GM21737 (cell line): ENCODE data around the gene MAP3K4.

Experiments
- ATAC-seq: cut with Tn5 transposase; IDR thresholded peaks from one replicate; pipeline ENCODE4 v1.9.1; 2021; ENCODE audit warnings: mild to moderate bottlenecking, moderate library complexity; ENCODE audit not compliant: unreplicated experiment

MAP3K4 gene

DNA sequence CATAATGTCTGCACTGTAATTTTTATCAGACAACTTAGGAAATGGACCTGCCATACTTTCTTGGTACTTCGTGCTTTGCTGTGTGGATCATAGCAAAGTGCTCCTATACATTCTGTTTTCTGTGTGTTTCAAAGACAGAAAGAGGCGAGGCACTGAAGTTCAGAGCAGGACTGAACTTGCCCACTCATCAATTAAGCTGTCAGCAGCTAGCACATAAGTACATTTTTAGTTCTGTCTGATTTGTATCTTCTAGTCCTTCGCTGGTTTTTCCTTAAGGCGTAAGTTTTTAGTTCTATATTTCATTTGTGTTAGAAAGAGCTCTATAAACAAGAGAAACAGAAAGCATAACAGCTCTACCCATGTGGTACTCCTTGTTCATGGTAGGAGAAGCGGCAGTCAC is 42.1 kb downstream of the MAP3K4 start:
- ATAC-seq = no peak

DNA sequence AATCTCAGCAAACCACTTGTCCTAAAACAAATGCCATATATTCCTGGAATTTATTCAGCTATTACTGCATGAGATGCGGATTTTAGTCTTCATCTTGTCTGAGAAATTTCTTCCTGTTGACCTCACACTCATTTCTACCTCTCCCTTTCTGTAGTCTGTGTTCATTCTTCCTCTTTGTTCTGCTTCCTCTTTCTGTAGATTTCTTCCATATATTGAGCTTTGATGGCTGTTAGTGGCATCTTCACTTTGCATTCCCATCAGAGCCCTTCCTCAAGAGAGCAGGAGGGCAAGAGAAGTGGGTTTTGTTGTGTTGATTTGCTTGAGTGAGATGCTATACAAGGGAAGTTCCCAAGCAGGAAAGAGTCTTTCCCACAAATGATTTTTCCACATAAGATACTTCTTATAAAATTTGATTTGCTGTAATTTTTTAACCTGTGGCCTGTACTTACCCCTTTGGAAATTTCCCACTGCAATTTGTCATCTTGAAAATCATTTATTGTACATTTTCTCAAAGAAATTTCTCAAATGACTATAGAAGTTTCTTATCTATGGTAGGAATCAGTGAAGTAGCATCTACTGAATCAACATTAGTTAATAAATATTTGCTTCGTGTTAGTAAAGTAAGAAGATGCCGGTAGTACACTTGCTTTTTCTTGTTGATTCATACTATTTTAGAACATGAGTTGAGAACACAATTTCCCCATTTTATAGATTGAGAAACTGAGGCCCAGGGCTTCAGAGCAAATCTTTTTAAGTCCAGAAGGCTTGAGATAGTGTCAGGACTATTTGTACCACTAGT is 43.8 kb downstream of the MAP3K4 start:
- no peak for ATAC-seq

GRCh38 chr6:161035981-161036263 is 44.4 kb downstream of the MAP3K4 start:
- ATAC-seq = no peak

DNA sequence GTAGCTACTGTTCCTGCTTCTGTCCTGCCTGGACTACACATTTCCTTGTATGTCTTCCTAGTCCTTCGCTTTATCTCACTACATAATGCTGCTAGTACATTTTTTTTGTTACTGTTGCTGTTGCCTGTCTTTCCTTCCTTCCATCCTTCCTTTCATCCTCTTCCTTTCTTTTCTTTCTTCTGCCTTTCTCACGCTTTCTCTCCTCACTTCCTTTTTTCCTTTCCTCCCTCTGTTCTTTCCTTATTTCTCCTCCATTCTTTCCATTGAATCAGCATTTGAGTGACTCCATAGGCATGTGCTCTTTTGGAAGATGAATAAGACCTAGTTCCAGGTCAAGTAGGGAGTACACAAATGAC is 46.3 kb downstream of the MAP3K4 start:
- no peak for ATAC-seq

DNA sequence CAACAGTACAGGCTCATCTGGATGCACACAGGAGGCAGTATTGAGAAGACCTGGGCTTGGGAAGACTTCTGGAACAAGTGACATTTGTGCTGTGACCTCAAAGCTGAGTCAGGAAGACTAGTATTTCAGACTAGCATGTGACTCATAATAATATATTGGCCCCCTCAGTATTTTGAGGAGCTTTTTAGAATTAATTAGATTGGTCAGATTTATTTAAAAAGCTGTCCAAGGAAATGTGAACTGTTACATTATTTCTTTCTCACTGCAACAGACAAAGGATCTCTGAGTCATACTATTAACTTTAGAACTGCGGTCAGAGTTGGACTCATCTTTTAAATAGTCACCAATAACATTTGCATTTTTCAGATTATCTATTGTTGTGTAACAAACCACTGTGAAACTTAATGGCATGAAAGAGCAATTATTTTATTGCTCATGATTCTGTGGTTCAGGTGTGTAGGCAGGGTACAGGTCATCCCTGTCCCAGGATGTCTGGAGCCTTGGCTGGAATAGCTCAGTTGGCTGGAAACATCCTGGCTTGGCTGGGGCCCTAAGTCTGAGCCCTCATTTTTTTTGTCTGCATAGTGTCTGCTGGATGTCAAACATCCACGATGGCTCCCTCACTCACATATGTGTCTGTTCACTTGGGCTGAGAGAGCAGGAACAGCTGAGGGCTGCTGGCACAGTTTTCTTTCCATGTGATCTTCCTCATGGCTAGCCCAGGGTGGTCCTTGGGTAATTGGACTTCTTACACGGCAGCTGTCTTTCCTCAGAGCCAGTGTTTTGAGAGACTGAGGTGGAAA is 46.9 kb downstream of the MAP3K4 start:
- ATAC-seq = peak; percentile 81

GRCh38 chr6:161041274-161041673 is 49.7 kb downstream of the MAP3K4 start:
- no peak for ATAC-seq

- ATAC-seq = no peak
Observed at GRCh38 chr6:161044335-161044734, 52.8 kb downstream of the MAP3K4 start.

DNA sequence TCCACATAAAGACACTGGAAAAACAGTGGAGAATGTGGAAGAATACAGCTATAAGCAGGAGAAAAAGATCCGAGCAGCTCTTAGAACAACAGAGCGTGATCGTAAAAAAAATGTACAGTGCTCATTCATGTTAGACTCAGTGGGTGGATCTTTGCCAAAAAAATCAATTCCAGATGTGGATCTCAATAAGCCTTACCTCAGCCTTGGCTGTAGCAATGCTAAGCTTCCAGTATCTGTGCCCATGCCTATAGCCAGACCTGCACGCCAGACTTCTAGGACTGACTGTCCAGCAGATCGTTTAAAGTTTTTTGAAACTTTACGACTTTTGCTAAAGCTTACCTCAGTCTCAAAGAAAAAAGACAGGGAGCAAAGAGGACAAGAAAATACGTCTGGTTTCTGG is 57.1 kb downstream of the MAP3K4 start:
- ATAC-seq = no peak

DNA sequence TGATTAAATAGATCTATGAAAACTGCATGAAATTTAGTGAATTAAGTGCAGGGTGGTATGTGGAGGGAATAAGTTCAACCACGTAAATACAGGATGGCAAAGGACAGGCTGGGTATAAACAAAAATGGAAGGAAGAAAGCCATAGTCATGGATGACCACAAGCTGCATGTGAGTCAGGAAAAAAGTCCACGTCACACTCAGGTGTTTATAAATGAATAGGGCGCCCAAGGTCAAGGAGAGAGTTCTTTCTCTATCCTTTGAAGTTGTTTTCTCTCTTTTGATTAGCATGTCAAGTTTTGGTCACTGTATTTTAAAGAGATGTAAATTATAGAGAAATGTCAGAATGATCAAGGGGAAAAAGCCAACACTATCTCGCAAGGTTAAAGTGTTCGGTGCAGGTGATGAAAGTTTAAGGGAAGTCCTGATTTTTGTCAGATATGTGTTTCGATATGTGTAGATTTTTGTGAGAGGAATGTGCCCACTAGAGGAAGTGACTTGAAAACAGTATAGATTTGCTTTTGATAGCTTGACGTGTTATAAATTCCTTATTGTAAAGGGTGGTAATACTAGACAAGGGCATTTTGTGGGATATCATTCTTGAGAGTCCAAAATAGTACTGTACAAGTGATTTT is 58.7 kb downstream of the MAP3K4 start:
- ATAC-seq = no peak

GRCh38 chr6:161053103-161053502 is 61.5 kb downstream of the MAP3K4 start:
- ATAC-seq = no peak

GRCh38 chr6:161054876-161055275 is 63.3 kb downstream of the MAP3K4 start:
- no peak for ATAC-seq

DNA sequence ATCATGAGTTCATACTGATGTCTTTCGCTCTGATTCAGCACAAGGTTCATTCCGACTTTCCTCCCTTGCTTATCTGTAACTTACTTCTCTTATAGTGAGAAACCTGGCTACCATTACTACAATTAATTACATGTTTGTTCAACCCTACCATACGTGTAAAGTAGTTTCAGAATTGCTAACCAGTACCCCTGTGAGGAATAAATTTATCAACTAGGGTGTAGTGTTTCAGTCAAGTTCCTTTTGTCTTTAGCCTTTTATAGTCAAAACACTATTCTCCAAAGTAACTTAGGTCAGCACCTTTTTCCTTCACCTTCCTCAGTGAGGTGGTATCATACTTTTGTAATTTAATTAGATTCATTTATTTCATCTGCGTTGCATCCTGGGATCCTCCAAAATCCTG is 64.9 kb downstream of the MAP3K4 start:
- ATAC-seq = no peak

GRCh38 chr6:161057103-161058091 is 65.8 kb downstream of the MAP3K4 start:
- ATAC-seq = no peak

DNA sequence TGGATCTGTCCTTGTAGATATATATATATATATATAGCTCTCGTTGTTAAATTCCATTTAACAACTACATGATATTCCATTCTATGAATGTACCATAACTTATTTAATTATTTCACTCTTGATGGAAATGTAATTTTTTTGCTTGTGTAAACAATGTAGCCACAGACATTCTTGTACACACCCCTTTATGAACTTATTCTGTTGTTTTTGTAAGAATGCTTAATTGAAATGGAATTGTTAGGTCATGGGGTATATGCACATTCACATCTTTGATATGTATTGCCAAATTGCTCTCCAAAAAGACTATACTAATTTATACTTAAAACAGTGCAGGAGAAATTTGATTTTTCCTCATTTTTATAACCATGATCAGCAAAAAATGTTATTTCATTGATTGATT is 67.2 kb downstream of the MAP3K4 start:
- no peak for ATAC-seq

- ATAC-seq = no peak
Observed at GRCh38 chr6:161061576-161061975, 70.0 kb downstream of the MAP3K4 start.

DNA sequence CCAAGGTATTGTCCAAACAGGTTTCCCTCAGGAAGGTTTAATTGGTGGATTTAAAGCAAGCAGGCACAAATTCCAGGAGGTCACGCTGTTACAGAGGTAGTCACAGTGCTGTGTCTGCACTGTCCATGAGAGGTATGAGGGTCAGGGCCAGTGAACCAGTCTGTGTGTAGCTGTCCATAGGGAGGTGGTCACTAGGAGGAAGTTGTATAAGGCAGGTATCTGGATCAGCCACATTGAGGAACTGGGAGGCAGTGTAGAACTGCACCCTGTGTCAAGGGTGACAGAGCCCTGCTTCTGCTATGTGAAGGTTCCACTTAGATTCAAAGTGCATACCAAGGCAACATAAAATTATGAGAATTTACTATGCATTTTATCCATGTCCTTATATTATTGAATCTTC is 73.3 kb downstream of the MAP3K4 start:
- no peak for ATAC-seq

- no peak for ATAC-seq
Observed at GRCh38 chr6:161066511-161066910, 74.9 kb downstream of the MAP3K4 start.

- no peak for ATAC-seq
Observed at GRCh38 chr6:161067749-161068148, 76.2 kb downstream of the MAP3K4 start.

- no peak for ATAC-seq
Observed at GRCh38 chr6:161068321-161068741, 76.8 kb downstream of the MAP3K4 start.

DNA sequence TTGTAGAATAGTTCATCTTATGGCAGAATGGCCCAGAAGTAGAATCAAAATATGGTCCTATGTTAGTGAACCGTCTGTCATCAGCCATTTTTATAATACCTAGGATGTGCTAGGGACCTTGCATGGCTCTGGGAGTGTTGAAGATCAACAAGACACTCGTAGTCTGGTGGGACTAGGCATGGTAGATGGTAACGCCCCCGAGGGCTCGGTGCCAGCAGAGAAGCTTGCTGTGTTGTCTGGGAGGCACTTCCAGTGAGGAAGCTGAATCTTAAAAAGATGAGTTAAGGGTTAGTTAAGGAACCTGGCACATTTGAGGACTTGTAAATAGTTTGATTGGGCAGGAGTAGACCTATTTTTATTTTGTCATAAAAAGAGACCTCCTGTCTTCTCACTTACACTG is 82.4 kb downstream of the MAP3K4 start:
- no peak for ATAC-seq
